ENCODE measurements around the gene SLC37A1.
A peak's percentile ranks its signal among the peaks of the same experiment; 100 is the strongest.
"Not testable (repeated sequence)": the region's sequence is repeated elsewhere in the genome, so short reads cannot be mapped to it uniquely, and the experiment has no call there.

The SLC37A1 gene

DNA sequence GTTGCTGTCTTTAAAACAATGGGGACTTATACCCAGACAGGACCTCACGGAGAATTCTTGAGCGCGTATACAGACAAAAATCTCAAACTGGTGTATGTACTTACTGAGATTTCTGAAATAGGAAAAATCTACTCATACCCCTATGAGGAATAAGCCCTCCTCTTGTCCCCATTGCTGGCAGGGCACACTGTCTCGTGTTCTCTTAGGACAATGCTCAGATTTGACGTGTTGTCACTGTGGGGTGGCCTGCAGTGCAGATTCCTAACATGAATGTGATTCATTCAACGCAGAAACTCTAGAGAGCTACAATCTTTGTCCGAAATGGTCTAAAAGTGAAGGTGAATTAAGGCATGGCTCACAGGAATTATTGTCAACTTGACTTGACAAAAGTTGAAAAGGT, 108.6 kb downstream of the SLC37A1 start:
- DNase-seq = peak; percentile 56

DNA sequence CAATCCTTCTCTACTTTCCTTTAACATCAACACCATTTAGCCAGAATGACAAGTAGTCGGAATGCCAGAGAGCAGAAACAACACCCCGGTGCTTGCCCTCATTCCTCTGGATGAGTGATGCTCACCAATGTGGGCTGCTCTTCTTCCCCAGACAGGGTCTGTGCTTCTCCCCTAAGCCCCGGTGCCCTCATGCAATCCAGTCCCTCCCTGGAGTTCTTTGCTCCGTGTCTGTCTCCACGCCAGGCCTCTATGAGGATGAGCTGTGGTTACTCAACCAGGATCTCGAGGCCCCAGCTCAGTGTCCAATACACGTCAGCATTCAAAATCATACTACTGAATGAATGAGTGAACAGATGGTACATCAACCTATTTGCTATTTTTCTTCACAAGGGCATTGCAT, 110.0 kb downstream of the SLC37A1 start:
- DNase-seq = no peak

DNA sequence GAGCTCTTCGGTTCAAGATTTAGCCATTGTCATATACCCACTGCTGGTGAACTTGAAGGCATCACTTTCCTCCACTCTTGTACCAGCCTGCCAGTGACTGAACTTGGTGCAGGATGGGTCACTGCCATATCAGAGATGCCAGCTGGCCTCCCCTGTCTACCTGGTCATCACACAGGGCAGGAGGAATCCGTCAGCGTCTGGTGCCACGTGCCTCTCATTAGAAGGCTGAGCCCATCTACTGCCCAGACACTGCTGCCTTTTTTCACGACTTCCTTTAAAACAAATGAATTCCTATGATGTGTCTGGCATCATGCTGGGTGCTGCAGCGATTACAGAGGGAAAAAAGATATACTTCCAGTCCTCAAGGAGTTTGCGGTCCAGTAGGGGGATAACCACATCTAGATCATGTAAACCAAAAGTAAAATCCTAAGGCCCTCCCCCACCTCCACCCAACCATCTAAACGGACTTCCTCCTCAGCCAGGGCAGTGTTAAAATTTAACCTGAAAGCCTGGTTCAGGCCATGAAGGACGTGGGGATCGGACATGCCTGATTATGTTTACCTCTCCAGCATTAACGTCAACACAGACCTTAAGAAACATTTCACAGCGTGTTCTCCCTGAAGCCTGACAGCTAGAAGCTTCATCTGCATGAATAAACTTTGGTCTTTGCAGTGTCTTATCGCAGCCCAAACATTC, 110.6 kb downstream of the SLC37A1 start:
- no peak for DNase-seq

DNA sequence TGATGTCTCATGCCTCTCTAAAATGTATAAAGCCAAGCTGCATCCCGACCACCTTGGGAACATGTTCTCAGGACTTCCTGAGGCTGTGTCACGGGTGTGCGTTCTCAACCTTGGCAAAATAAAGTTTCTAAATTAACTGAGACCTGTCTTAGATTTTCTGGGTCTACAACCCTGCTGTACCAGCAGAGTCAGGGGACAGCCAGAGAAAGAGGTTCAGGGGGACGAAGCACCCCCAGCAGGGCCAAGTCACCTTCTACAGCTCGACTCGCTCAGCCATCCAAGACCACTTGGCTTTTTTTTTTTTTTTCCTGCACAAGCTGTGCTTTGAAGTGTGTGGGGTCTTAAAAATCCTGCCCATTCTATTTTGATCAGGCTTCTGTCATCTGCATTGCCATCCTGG, 111.3 kb downstream of the SLC37A1 start:
- no peak for DNase-seq

DNA sequence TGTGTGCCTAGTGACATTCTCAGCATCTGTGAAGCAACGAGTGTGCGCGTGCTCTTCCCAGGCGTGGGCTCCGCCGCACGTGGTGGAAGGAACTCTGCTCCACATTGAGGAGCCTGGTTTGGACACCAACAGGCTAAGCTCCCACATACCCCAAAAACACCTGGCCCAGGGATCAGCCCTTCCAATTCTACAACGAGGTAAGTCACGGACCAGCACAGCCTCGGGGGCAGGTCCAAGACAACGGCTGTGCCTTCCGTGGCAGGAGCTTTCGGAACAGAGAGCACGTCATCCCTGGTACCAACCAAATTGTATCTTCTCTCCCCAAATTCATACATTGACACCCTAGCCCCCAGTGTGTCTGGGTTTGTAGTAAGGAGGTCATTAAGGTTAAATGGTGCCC, 112.5 kb downstream of the SLC37A1 start:
- DNase-seq = no peak

DNA sequence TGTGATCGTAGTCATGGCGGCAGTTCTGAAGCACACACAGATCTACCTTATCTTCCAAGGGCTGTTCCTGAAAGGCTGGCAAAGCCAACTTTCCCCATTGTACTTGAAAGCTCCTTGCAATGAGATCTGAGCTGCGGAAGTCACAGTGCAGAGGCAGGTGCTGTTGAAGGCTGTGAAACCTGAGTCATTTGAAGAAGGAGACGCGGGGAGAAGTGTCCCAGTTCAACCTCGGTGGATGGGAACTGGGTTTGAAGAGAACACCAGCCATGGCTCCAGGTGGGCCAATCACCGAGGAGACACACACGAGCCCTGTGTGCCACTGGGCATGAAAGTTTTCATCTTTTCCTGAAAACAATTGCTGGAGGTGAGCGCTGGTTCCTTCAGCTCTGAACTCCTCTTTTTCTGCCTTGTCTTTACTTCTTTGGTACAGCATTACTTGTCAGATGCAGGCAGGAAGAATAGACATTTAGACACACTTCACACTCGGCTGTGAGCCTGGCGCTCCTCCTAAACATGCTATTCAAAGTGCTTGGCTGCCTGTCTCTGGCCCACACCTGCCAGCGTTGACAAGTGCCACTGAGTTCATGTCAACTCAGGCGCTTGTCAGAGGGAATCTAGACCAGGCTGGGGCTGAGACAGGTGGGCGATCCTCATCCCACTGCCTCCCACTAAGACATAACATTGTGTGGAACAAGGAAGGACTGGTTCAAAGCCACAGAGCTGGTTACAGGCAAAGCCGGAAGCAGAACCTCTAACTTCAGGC, 114.1 kb downstream of the SLC37A1 start:
- no peak for DNase-seq

DNA sequence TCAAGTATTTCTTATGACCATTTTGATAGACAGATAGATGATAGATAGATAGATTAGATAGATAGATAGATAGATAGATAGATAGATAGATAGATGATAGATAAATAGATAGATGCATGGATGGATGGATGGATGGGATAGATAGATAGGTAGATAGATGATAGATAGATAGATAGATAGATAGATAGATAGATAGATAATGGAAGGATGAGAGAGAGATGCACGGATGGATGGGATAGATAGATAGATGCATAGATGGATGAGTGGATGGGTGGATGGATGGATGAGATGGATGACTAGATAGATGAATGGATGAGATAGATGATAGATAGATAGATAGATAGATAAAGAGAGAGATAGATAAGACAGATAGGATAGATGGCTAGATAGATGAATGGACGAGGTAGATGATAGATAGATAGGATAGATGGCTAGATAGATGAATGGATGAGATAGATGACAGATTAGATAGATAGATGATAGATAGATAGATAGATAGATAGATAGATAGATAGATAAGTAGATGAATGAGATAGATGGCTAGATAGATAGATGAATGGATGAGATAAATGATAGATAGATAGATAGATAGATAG, 114.9 kb downstream of the SLC37A1 start:
- DNase-seq = not testable (repeated sequence)

DNA sequence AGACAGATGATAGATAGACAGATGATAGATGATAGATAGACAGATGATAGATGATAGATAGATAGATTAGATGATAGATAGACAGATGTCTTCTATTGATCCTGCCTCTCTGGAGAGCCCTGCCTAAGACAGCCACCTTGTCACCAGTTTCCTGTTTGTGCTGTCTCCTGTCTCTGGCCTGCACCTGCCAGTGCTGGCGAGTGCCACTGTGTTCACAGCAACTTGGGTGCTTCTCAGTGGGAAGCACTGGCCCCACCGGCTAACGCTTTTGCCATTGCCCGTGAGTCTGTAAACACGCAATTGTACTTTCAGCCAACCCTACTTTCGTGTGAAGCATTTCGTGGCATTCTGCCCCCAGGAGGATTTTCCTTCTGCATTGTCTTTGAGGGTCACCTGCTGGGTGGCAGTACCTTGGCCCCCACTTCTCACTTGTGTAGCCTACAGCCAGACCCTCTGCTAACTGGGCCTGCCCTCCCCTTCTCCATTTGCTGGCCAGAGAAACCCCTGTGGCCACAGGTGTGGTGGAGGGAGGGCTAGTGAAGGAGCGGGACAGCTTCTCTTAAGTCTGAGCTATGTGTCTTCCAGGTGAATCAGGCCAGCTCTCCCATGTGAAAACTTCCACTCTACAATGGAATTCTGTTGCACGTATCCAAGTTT, 116.4 kb downstream of the SLC37A1 start:
- no peak for DNase-seq

DNA sequence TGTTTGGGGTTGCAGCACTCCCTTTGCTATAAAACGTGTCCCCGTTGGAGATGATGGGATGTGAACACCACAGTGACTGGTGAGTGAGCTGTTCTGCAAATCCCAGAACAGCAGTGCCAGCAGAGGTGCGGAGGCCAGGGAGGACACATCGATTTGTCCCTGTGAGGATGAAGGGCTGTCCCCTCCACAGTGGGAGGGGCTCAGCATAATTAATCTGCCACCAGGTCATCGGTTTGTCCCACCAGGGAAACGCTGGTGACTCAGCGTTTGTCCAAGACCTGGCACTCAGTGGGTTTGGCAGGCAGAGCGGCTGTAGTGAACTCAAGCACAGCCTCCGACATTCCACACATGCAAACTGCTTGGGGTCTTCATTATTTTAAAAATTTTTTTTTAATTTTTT, 117.0 kb downstream of the SLC37A1 start:
- no peak for DNase-seq

Data from NCI-H345 (cell line).